WI38 (cell line): Measurements from ENCODE around the gene DNAJB6.

ENCODE experiments used
- H3K4me3 ChIP-seq: 2 replicates; pipeline ENCODE4 v1.5.1; 2011; ENCODE audit warnings: low read depth, mild to moderate bottlenecking, control low read depth, low read length
- CTCF ChIP-seq: IDR thresholded peaks from 2 replicates; pipeline ENCODE4 v1.5.1; 2012; ENCODE audit warnings: low read depth, mild to moderate bottlenecking, control low read depth, low read length

Gene DNAJB6

GRCh38 chr7:157378390-157378789, 41.6 kb downstream of the DNAJB6 start:
- TF ChIP-seq CTCF, result no peak
- no peak overlapping the region for H3K4me3 ChIP-seq

- TF ChIP-seq CTCF, result no peak
- H3K4me3 ChIP-seq, result no peak overlapping the region
Measured at GRCh38 chr7:157379493-157379892, 42.7 kb downstream of the DNAJB6 start.

DNA sequence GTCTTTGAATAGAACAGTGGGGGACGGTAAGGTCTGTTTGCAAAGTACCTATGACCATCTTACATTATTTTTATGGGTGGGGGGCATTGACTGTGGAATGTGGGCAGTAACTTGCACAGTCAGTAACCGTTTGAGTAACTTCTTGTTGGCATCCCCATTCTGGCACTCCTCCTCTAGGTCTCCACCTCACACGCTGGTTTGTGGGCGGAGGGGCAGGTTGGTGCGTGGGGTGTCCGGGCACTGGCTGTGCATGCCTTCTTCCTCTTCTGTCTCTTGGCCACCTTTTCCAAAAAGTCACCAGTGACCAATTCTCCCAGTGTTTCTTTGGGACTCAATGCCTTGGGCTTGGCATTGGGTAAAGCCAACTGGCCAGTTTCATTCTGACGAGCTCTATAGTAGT, 43.6 kb downstream of the DNAJB6 start:
- no peak for TF ChIP-seq CTCF
- no peak overlapping the region for H3K4me3 ChIP-seq

DNA sequence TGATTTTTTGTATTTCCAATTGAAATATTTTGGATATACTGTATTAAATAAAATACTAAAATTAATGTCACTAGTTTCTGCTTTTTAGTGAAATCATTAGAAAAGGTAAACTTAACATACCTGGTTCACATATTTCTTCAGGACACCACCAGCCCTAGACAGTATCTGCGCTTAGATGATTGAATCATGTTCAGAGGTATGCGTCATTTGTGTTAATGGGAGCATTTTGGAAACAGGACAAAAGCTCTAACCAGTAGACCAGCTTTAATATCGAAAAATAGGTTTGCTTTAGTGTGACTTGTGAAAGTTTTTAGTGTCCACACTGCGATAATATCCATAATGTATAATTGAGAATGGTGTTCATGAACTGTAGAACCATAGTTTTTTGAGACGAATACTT, 47.1 kb downstream of the DNAJB6 start:
- TF ChIP-seq CTCF, result no peak
- H3K4me3 ChIP-seq, result no peak overlapping the region

- no peak overlapping the region for H3K4me3 ChIP-seq
- no peak for TF ChIP-seq CTCF
Measured at GRCh38 chr7:157384301-157384700, 47.5 kb downstream of the DNAJB6 start.

DNA sequence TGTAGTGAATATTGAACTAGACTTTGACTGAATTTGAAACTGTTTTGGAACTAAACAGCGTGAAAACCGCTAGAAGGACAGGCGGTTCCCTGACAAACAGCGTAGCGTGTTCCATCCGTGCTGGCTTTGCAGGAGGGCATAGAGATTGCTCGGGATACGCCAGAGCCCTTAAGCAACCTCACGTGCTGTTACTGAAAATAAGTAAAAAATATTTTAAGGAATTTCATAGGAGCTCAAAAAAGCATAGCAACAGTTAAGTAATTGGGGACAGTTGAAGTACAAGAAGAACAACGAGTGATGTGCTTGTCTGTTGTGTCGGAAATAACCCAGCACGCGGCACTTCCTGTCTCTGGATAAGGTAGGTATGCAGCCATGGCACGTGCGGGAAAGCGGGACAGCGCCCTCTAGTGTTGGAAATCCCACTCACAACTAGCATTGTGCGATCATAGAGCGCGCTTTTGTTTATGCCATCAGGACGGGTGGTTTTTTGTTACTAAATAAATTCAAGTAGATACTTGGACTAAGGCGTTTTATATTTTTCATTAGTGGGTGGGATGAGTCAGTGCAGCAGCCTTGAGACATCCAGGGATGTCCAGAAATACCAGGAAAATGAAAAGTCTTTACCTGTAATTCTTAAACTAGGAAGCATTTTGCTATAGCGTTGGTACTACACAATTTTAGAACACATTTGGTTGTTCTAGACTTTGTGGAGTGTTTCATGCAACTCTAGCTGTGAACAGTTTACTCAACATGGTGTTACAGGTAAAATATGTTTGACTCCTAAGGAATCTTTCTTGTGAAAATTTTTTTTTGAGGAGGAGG, 50.4 kb downstream of the DNAJB6 start:
- TF ChIP-seq CTCF, result peak; percentile 75
- no peak overlapping the region for H3K4me3 ChIP-seq

- H3K4me3 ChIP-seq, result no peak overlapping the region
- no peak for TF ChIP-seq CTCF
Measured at GRCh38 chr7:157388301-157388700, 51.5 kb downstream of the DNAJB6 start.
